CD14-positive monocyte (primary cell): ENCODE measurements around the gene GSE1. TPM values are rescaled to one million over a fixed set of nuclear protein-coding genes. Genes with fewer than 3 reads are reported as not detected.

Experiments
- DNase-seq, 3 donors: peaks; one replicate each; pipeline ENCODE4 v3.0.0-alpha.2; 2011 to 2022
- H2AFZ ChIP-seq: 2 replicates; pipeline ENCODE4 v1.6.0; 2012; ENCODE audit warnings: mild to moderate bottlenecking, low read depth, low read length, inconsistent platforms; ENCODE audit not compliant: insufficient read depth, poor library complexity, severe bottlenecking
- H3K27ac ChIP-seq, 2 donors: 1 replicate in 1 of 2; 2 replicates in 1 of 2; pipeline ENCODE4 v1.5.1; 2012 to 2013; ENCODE audit warnings: low read length in 2 of 2, control low read depth in 1 of 2, inconsistent platforms in 1 of 2, low read depth in 1 of 2, mild to moderate bottlenecking in 1 of 2
- H3K27me3 ChIP-seq, 2 donors: one replicate each; pipeline versions ENCODE4 v1.6.0 to v1.6.1; 2011 to 2013; ENCODE audit warnings: low read length in 2 of 2; ENCODE audit not compliant: control insufficient read depth in 2 of 2, insufficient read depth in 2 of 2
- H3K36me3 ChIP-seq, 2 donors: replicated peaks in 1 of 2; 1 replicate in 1 of 2; 2 replicates in 1 of 2; pipeline versions ENCODE4 v1.5.1 to v1.6.1; 2012 to 2013; ENCODE audit warnings: low read length in 2 of 2, control low read depth in 1 of 2, inconsistent platforms in 1 of 2, mild to moderate bottlenecking in 1 of 2; ENCODE audit not compliant: insufficient read depth in 2 of 2, control insufficient read depth in 1 of 2
- H3K4me1 ChIP-seq, 2 donors: 1 replicate in 1 of 2; 2 replicates in 1 of 2; pipeline versions ENCODE4 v1.5.1 to v1.6.1; 2012 to 2013; ENCODE audit warnings: low read length in 2 of 2, control low read depth in 1 of 2, inconsistent platforms in 1 of 2, mild to moderate bottlenecking in 1 of 2, moderate library complexity in 1 of 2; ENCODE audit not compliant: insufficient read depth in 2 of 2, control insufficient read depth in 1 of 2
- H3K4me2 ChIP-seq: replicated peaks from 2 replicates; pipeline ENCODE3; 2012; ENCODE audit warnings: low read length, moderate library complexity, mild to moderate bottlenecking; ENCODE audit not compliant: poor library complexity, severe bottlenecking; ENCODE audit errors: extremely low read depth
- H3K4me3 ChIP-seq, 3 experiments: fragments of 200-600 bp in 1 of 3; sonication (generic) in 1 of 3; replicated peaks in 1 of 3; 1 replicate in 2 of 3; 2 replicates in 1 of 3; pipeline ENCODE4 v1.5.1; 2011 to 2013; ENCODE audit warnings: low read length in 3 of 3, mild to moderate bottlenecking in 3 of 3, control low read depth in 2 of 3, low read depth in 2 of 3, inconsistent platforms in 1 of 3, moderate library complexity in 1 of 3
- H3K79me2 ChIP-seq: 2 replicates; pipeline ENCODE4 v1.6.0; 2012; ENCODE audit warnings: mild to moderate bottlenecking, control low read depth, inconsistent platforms, low read length, moderate library complexity; ENCODE audit not compliant: insufficient read depth
- H3K9ac ChIP-seq: 2 replicates; pipeline ENCODE4 v1.6.0; 2017; ENCODE audit warnings: low read length, mild to moderate bottlenecking; ENCODE audit not compliant: insufficient read depth, poor library complexity, severe bottlenecking
- H3K9me3 ChIP-seq, 2 donors: replicated peaks in 1 of 2; 1 replicate in 1 of 2; 2 replicates in 1 of 2; pipeline versions ENCODE4 v1.5.1 to v1.6.1; 2012 to 2013; ENCODE audit warnings: low read length in 2 of 2, control low read depth in 1 of 2; ENCODE audit not compliant: control insufficient read depth in 1 of 2, insufficient read depth in 1 of 2
- H4K20me1 ChIP-seq: 2 replicates; pipeline ENCODE4 v1.6.0; 2012; ENCODE audit warnings: mild to moderate bottlenecking, low read length, control low read depth, moderate library complexity; ENCODE audit not compliant: insufficient read depth
- H3K27ac Mint-ChIP-seq, 7 donors: one replicate each; pipeline ENCODE4 v1.8.0; 2020; ENCODE audit warnings: mild to moderate bottlenecking in 7 of 7, mixed read lengths in 7 of 7, moderate library complexity in 6 of 7, inconsistent platforms in 2 of 7
- H3K27me3 Mint-ChIP-seq, 3 donors: one replicate each; pipeline ENCODE4 v1.8.0; 2021 to 2022; ENCODE audit warnings: low read depth in 3 of 3, mild to moderate bottlenecking in 3 of 3, mixed read lengths in 3 of 3, moderate library complexity in 3 of 3, inconsistent platforms in 1 of 3
- H3K36me3 Mint-ChIP-seq, 2 donors: one replicate each; pipeline ENCODE4 v1.8.0; 2020; ENCODE audit warnings: mixed read lengths in 2 of 2, inconsistent platforms in 1 of 2, mild to moderate bottlenecking in 1 of 2
- H3K4me1 Mint-ChIP-seq: one replicate; pipeline ENCODE4 v1.8.0; 2020; ENCODE audit warnings: mild to moderate bottlenecking, mixed read lengths
- H3K4me3 Mint-ChIP-seq, 2 donors: one replicate each; pipeline ENCODE4 v1.8.0; 2020; ENCODE audit warnings: mild to moderate bottlenecking in 2 of 2, mixed read lengths in 2 of 2, moderate library complexity in 1 of 2
- H3K9me3 Mint-ChIP-seq, 7 donors: one replicate each; pipeline ENCODE4 v1.8.0; 2020 to 2022; ENCODE audit warnings: mixed read lengths in 7 of 7, mild to moderate bottlenecking in 6 of 7, moderate library complexity in 6 of 7, inconsistent platforms in 2 of 7
- WGBS: methylation state at CpG from one replicate; pipeline ENCODE4 v1.1.5; 2013; ENCODE audit warnings: missing lambda C conversion rate; ENCODE audit not compliant: insufficient coverage; 5-methylcytosine and 5-hydroxymethylcytosine counted together
- intact Hi-C, 2 donors: fragments of 100-400 bp; cut with micrococcal nuclease; formaldehyde crosslinking; loops; one replicate each; pipeline versions ENCODE4 v1.15.0 to v1.15.1; 2023
- polyA plus RNA-seq, 3 donors: library from polyadenylated mRNA; depleted of rRNA in 1 of 3; unstranded in 2 of 3; stranded (reverse) in 1 of 3; fragments of 300-500 nt in 2 of 3; fragments of >200 nt in 1 of 3; fragmentation: Illumina TruSeq in 2 of 3; gene quantifications; 1 replicate in 2 of 3; 2 replicates in 1 of 3; pipeline ENCODE4 v1.2.3, GENCODE V29; 2012 to 2021
- TF ChIP-seq, protein P1 (sequence below): fragments of 200-600 bp; IDR thresholded peaks from one replicate; pipeline ENCODE4 v1.8.0; 2022; ENCODE audit warnings: antibody characterized with exemption, mild to moderate bottlenecking

Gene GSE1
- polyA plus RNA-seq, 3 donors: 0.67 to 38.9 (median 0.86) TPM

GRCh38 chr16:85637061-85637807, 24.1 kb downstream of the GSE1 start:
- TF ChIP-seq, protein P1, sequence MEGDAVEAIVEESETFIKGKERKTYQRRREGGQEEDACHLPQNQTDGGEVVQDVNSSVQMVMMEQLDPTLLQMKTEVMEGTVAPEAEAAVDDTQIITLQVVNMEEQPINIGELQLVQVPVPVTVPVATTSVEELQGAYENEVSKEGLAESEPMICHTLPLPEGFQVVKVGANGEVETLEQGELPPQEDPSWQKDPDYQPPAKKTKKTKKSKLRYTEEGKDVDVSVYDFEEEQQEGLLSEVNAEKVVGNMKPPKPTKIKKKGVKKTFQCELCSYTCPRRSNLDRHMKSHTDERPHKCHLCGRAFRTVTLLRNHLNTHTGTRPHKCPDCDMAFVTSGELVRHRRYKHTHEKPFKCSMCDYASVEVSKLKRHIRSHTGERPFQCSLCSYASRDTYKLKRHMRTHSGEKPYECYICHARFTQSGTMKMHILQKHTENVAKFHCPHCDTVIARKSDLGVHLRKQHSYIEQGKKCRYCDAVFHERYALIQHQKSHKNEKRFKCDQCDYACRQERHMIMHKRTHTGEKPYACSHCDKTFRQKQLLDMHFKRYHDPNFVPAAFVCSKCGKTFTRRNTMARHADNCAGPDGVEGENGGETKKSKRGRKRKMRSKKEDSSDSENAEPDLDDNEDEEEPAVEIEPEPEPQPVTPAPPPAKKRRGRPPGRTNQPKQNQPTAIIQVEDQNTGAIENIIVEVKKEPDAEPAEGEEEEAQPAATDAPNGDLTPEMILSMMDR: no peak
- no peaks in the 10 kb centered on the region for H3K9me3 ChIP-seq
- Mint-ChIP-seq H3K27ac (peak overlapping the region in 1 of 7 donors; percentile 13), H3K4me1 (peaks cover 12% of the 10 kb centered on the region), H3K27me3 (no peaks in the 10 kb centered on the region), H3K4me3 (no peak overlapping the region), H3K9me3 (peaks cover 0 to 1% (median 0%) of the 10 kb centered on the region in 7 donors), H3K36me3 (peaks cover 14 to 47% of the 10 kb centered on the region in 2 donors)
- DNase-seq: no peak
- WGBS: 95% methylated on average over 33 of the region's 36 CpGs
- intact Hi-C loops: no loop called here
- peaks cover 100% of the 10 kb centered on the region for H4K20me1 ChIP-seq
- no peak overlapping the region for H3K4me3 ChIP-seq
- H3K9ac ChIP-seq: no peak overlapping the region
- H3K4me1 ChIP-seq: peaks cover 11 to 12% of the 10 kb centered on the region in 2 donors
- H3K27ac ChIP-seq: no peak overlapping the region
- H2AFZ ChIP-seq: no peak overlapping the region
- peaks cover 90% of the 10 kb centered on the region for H3K79me2 ChIP-seq
- H3K27me3 ChIP-seq: no peaks in the 10 kb centered on the region
- no peak overlapping the region for H3K4me2 ChIP-seq
- peaks cover 34 to 46% of the 10 kb centered on the region in 2 donors for H3K36me3 ChIP-seq

GRCh38 chr16:85637808-85638647, 24.9 kb downstream of the GSE1 start:
- Histone ChIP-seq H3K4me3 (no peak overlapping the region), H3K4me2 (no peak overlapping the region), H3K27me3 (no peaks in the 10 kb centered on the region), H2AFZ (no peak overlapping the region), H4K20me1 (peaks cover 100% of the 10 kb centered on the region), H3K36me3 (peaks cover 34 to 46% of the 10 kb centered on the region in 2 donors), H3K9ac (no peak overlapping the region), H3K79me2 (peaks cover 90% of the 10 kb centered on the region), H3K9me3 (no peaks in the 10 kb centered on the region), H3K27ac (no peak overlapping the region), H3K4me1 (peaks cover 19 to 20% of the 10 kb centered on the region in 2 donors)
- 92% methylated on average over 28 of the region's 37 CpGs for WGBS
- TF ChIP-seq, protein P1: no peak
- H3K4me1 Mint-ChIP-seq: peaks cover 18% of the 10 kb centered on the region
- H3K4me3 Mint-ChIP-seq: no peak overlapping the region
- H3K36me3 Mint-ChIP-seq: peaks cover 14 to 47% of the 10 kb centered on the region in 2 donors
- intact Hi-C loops: no loop called here
- H3K27me3 Mint-ChIP-seq: no peaks in the 10 kb centered on the region
- no peak for DNase-seq
- peaks cover 0 to 1% (median 0%) of the 10 kb centered on the region in 7 donors for H3K9me3 Mint-ChIP-seq
- H3K27ac Mint-ChIP-seq: peak overlapping the region in 2 of 7 donors; percentile 26 to 58
